ENCODE data around the gene LOXL1. TPM values are rescaled to one million over a fixed set of nuclear protein-coding genes. Genes with fewer than 3 reads are reported as not detected.

LOXL1 gene
- total RNA-seq (2022; extraction: Qiagen RNA extraction) = 0.52 to 1.0 TPM (median 0.70 TPM) in 5 replicates

GRCh38 chr15:73926219-73927002 is at the start of gene LOXL1:
Gene LOXL1 (plus strand): TSS chr15:73926462. CDS start chr15:73926784, 322 bp downstream.

GRCh38 chr15:73991726-73992593 is 65.7 kb downstream of the LOXL1 start, which contains the start of gene STOML1:
Gene STOML1 (minus strand): TSS chr15:73992295. CDS start chr15:73992223, 72 bp downstream.

DNA sequence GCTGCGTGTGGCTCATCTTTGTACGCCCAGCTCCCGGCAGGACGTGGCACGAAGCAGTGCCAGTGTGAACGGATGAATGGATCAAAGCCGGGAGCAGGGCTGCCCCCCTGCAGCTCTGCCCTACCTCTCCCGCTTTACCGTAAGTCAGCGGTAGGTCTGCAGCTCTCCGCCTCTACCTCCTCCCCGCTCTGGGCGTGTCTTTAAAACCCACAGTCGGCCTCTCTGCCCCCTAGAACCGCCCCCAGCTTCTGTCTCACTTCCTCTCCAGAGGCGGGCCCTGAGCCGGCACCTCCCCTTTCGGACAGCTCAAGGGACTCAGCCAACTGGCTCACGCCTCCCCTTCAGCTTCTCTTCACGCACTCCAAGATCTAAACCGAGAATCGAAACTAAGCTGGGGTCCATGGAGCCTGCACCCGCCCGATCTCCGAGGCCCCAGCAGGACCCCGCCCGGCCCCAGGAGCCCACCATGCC is 68.2 kb downstream of the LOXL1 start, which contains the start of gene PML:
TSS of gene PML (plus strand) at position 304 of the 471 bp plus-strand sequence. CDS start at position 401, 97 bp downstream.

Other genes starting within 250 kb of the LOXL1 start
- 63.7 to 76.9 TPM (median 75.0 TPM) in 5 replicates for gene CD276, start 242.1 kb upstream of the LOXL1 start, total RNA-seq (2022; extraction: Qiagen RNA extraction)
- gene INSYN1, start 173.1 kb upstream of the LOXL1 start, total RNA-seq (2022; extraction: Qiagen RNA extraction) = 1.9 to 3.2 TPM (median 2.4 TPM) in 5 replicates
- not detected in 5 replicates for gene TBC1D21, start 52.9 kb upstream of the LOXL1 start, total RNA-seq (2022; extraction: Qiagen RNA extraction)
- 10.2 to 14.1 TPM (median 11.9 TPM) in 5 replicates for gene STOML1, start 65.8 kb downstream of the LOXL1 start, total RNA-seq (2022; extraction: Qiagen RNA extraction)
- 11.9 to 16.9 TPM (median 15.7 TPM) in 5 replicates for gene PML, start 68.3 kb downstream of the LOXL1 start, total RNA-seq (2022; extraction: Qiagen RNA extraction)
- gene GOLGA6A, start 156.1 kb downstream of the LOXL1 start, total RNA-seq (2022; extraction: Qiagen RNA extraction) = 0.07 to 0.15 TPM (median 0.11 TPM) in 5 replicates
- 0.10 to 0.31 TPM (median 0.13 TPM) in 5 replicates for gene ISLR2, start 204.1 kb downstream of the LOXL1 start, total RNA-seq (2022; extraction: Qiagen RNA extraction)
- gene ISLR, start 247.2 kb downstream of the LOXL1 start, total RNA-seq (2022; extraction: Qiagen RNA extraction) = 0.21 to 0.39 TPM (median 0.29 TPM) in 5 replicates